HEK293 (cell line): ENCODE results near the gene ZNF646.

ENCODE experiments used
- KLF9 ChIP-seq: fragments of 450-650 bp; formaldehyde crosslinking; IDR thresholded peaks from 2 replicates; pipeline ENCODE4 v1.5.1; 2016; ENCODE audit warnings: missing biosample characterization, missing genetic modification characterization, low read depth
- RBAK ChIP-seq: fragments of 450-650 bp; formaldehyde crosslinking; IDR thresholded peaks from 2 replicates; pipeline ENCODE4 v1.5.1; 2016; ENCODE audit warnings: missing biosample characterization, missing genetic modification characterization
- ZNF530 ChIP-seq: fragments of 450-650 bp; formaldehyde crosslinking; IDR thresholded peaks from 2 replicates; pipeline ENCODE4 v1.5.1; 2016; ENCODE audit warnings: low read depth, missing biosample characterization, missing genetic modification characterization
- ZNF596 ChIP-seq: fragments of 450-650 bp; IDR thresholded peaks from 2 replicates; pipeline ENCODE4 v1.5.0; 2018; ENCODE audit warnings: missing biosample characterization, mild to moderate bottlenecking, missing genetic modification characterization, moderate library complexity
- ZNF843 ChIP-seq: fragments of 450-650 bp; formaldehyde crosslinking; IDR thresholded peaks from 2 replicates; pipeline ENCODE4 v1.5.1; 2016; ENCODE audit warnings: missing biosample characterization, missing genetic modification characterization
- TF ChIP-seq, protein P1 (sequence below): fragments of 450-650 bp; formaldehyde crosslinking; IDR thresholded peaks from 2 replicates; pipeline ENCODE4 v1.5.1; 2016; ENCODE audit warnings: missing biosample characterization, missing genetic modification characterization
- TF ChIP-seq, protein P2 (sequence below): fragments of 450-650 bp; formaldehyde crosslinking; IDR thresholded peaks from 2 replicates; pipeline ENCODE4 v1.5.1; 2016; ENCODE audit warnings: missing biosample characterization, missing genetic modification characterization

DNA sequence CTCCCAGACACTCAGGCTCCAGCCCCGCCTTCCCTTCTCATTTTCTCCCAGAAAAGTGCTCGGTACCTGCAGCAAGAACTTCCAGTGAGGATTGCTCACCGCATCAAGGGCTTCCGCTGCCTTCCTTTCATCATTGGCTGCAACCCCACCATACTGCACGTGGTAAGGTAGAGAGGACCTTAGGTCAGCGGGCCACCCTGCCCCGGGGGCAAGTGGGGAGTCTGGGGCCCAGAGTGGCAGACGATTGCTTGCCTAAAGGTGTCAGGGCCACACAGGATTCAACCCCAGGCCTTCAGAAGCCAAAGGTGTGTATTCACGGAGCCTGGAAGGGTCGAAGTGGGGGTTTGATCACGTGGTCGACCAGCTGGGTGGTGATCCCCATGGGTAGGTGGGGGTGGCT, 35.4 kb downstream of the ZNF646 start:
- TF ChIP-seq RBAK (tag by site-specific recombination) (no peak), ZNF530 (tag by site-specific recombination) (no peak), KLF9 (tag by site-specific recombination) (no peak), ZNF596 (no peak), ZNF843 (no peak)
- TF ChIP-seq, protein P1, sequence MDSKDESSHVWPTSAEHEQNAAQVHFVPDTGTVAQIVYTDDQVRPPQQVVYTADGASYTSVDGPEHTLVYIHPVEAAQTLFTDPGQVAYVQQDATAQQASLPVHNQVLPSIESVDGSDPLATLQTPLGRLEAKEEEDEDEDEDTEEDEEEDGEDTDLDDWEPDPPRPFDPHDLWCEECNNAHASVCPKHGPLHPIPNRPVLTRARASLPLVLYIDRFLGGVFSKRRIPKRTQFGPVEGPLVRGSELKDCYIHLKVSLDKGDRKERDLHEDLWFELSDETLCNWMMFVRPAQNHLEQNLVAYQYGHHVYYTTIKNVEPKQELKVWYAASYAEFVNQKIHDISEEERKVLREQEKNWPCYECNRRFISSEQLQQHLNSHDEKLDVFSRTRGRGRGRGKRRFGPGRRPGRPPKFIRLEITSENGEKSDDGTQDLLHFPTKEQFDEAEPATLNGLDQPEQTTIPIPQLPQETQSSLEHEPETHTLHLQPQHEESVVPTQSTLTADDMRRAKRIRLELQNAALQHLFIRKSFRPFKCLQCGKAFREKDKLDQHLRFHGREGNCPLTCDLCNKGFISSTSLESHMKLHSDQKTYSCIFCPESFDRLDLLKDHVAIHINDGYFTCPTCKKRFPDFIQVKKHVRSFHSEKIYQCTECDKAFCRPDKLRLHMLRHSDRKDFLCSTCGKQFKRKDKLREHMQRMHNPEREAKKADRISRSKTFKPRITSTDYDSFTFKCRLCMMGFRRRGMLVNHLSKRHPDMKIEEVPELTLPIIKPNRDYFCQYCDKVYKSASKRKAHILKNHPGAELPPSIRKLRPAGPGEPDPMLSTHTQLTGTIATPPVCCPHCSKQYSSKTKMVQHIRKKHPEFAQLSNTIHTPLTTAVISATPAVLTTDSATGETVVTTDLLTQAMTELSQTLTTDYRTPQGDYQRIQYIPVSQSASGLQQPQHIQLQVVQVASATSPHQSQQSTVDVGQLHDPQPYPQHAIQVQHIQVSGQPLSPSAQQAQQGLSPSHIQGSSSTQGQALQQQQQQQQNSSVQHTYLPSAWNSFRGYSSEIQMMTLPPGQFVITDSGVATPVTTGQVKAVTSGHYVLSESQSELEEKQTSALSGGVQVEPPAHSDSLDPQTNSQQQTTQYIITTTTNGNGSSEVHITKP (tag by site-specific recombination), result no peak
- TF ChIP-seq, protein P2, sequence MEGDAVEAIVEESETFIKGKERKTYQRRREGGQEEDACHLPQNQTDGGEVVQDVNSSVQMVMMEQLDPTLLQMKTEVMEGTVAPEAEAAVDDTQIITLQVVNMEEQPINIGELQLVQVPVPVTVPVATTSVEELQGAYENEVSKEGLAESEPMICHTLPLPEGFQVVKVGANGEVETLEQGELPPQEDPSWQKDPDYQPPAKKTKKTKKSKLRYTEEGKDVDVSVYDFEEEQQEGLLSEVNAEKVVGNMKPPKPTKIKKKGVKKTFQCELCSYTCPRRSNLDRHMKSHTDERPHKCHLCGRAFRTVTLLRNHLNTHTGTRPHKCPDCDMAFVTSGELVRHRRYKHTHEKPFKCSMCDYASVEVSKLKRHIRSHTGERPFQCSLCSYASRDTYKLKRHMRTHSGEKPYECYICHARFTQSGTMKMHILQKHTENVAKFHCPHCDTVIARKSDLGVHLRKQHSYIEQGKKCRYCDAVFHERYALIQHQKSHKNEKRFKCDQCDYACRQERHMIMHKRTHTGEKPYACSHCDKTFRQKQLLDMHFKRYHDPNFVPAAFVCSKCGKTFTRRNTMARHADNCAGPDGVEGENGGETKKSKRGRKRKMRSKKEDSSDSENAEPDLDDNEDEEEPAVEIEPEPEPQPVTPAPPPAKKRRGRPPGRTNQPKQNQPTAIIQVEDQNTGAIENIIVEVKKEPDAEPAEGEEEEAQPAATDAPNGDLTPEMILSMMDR, result no peak
